GM23338 (cell line): ENCODE measurements around the gene CYSRT1. TPM values are rescaled to one million over a fixed set of nuclear protein-coding genes. Genes with fewer than 3 reads are reported as not detected.

Experiments
- ATAC-seq: fragments of 200-7000 bp; cut with Tn5 transposase; 3 replicates; pipeline ENCODE4 v1.9.1; 2020
- DNase-seq: peaks from one replicate; pipeline ENCODE4 v3.0.0-alpha.2; 2015; ENCODE audit warnings: low spot score
- H2AFZ ChIP-seq: fragments of 200-600 bp; sonication (generic); 2 replicates; pipeline ENCODE4 v1.8.0; 2016; ENCODE audit warnings: antibody characterized with exemption, mild to moderate bottlenecking, moderate library complexity
- H3F3A ChIP-seq: fragments of 200-600 bp; sonication (generic); replicated peaks from 2 replicates; pipeline ENCODE4 v1.8.0; 2017; ENCODE audit warnings: antibody characterized with exemption, mixed run types, low read depth
- H3K27ac ChIP-seq: fragments of 200-600 bp; sonication (generic); 2 replicates; pipeline ENCODE4 v1.6.1; 2016; ENCODE audit warnings: low read depth
- H3K27me3 ChIP-seq: fragments of 200-600 bp; sonication (generic); 2 replicates; pipeline ENCODE4 v1.8.0; 2016; ENCODE audit warnings: mild to moderate bottlenecking, mixed run types, moderate library complexity; ENCODE audit not compliant: insufficient read depth
- H3K36me3 ChIP-seq: fragments of 200-600 bp; sonication (generic); 2 replicates; pipeline ENCODE4 v1.8.0; 2016; ENCODE audit warnings: mild to moderate bottlenecking; ENCODE audit not compliant: insufficient read depth
- H3K4me1 ChIP-seq: fragments of 200-600 bp; sonication (generic); 2 replicates; pipeline ENCODE4 v1.8.0; 2016; ENCODE audit warnings: mild to moderate bottlenecking, moderate library complexity; ENCODE audit not compliant: insufficient read depth
- H3K4me2 ChIP-seq: fragments of 200-600 bp; sonication (generic); 2 replicates; pipeline ENCODE4 v1.7.1; 2017; ENCODE audit warnings: mixed run types
- H3K4me3 ChIP-seq: fragments of 200-600 bp; sonication (generic); 2 replicates; pipeline ENCODE4 v1.6.1; 2016; ENCODE audit warnings: mixed run types
- H3K79me2 ChIP-seq: fragments of 200-600 bp; sonication (generic); replicated peaks from 2 replicates; pipeline ENCODE4 v1.8.0; 2017; ENCODE audit warnings: mild to moderate bottlenecking; ENCODE audit not compliant: insufficient read depth
- H3K9me2 ChIP-seq: fragments of 200-600 bp; sonication (generic); 2 replicates; pipeline ENCODE4 v1.8.0; 2017; ENCODE audit not compliant: insufficient read depth
- H4K20me1 ChIP-seq: fragments of 200-600 bp; sonication (generic); replicated peaks from 2 replicates; pipeline ENCODE4 v1.8.0; 2017; ENCODE audit warnings: mild to moderate bottlenecking; ENCODE audit not compliant: insufficient read depth
- H3K27ac Mint-ChIP-seq: 2 replicates; pipeline ENCODE4 v1.8.0; 2020; ENCODE audit warnings: inconsistent platforms, mild to moderate bottlenecking, moderate library complexity, mixed read lengths
- H3K27me3 Mint-ChIP-seq: 3 replicates; pipeline ENCODE4 v1.8.0; 2022; ENCODE audit warnings: low read depth, mild to moderate bottlenecking, moderate library complexity, mixed read lengths, inconsistent platforms; ENCODE audit not compliant: insufficient read depth, poor library complexity
- H3K36me3 Mint-ChIP-seq: 3 replicates; pipeline ENCODE4 v1.8.0; 2021; ENCODE audit warnings: low read depth, mild to moderate bottlenecking, inconsistent platforms, moderate library complexity, mixed read lengths
- H3K4me1 Mint-ChIP-seq: 3 replicates; pipeline ENCODE4 v1.8.0; 2020; ENCODE audit warnings: mild to moderate bottlenecking, inconsistent platforms, mixed read lengths
- H3K4me3 Mint-ChIP-seq: 3 replicates; pipeline ENCODE4 v1.8.0; 2021; ENCODE audit warnings: moderate library complexity, mild to moderate bottlenecking, inconsistent platforms, mixed read lengths
- H3K9me3 Mint-ChIP-seq: 3 replicates; pipeline ENCODE4 v1.8.0; 2020; ENCODE audit warnings: moderate library complexity, mild to moderate bottlenecking, inconsistent platforms, mixed read lengths
- CREB1 ChIP-seq: fragments of 250-450 bp; sonication (Bioruptor Pico); IDR thresholded peaks from 2 replicates; pipeline ENCODE4 v1.5.0; 2020; ENCODE audit warnings: low read depth, mild to moderate bottlenecking, moderate library complexity
- EZH2 ChIP-seq: fragments of 200-600 bp; sonication (generic); IDR thresholded peaks from one replicate; pipeline ENCODE4 v1.8.0; 2017; ENCODE audit warnings: antibody characterized with exemption, mild to moderate bottlenecking, low read depth; ENCODE audit not compliant: unreplicated experiment
- EZH2phosphoT487 ChIP-seq: fragments of 200-600 bp; sonication (generic); IDR thresholded peaks from one replicate; pipeline ENCODE4 v1.8.1; 2018; ENCODE audit warnings: antibody characterized with exemption; ENCODE audit not compliant: unreplicated experiment
- JUNB ChIP-seq: IDR thresholded peaks from one replicate; pipeline ENCODE4 v1.6.1; 2016; ENCODE audit warnings: antibody characterized with exemption; ENCODE audit not compliant: unreplicated experiment
- NANOG ChIP-seq: IDR thresholded peaks from 2 replicates; pipeline ENCODE4 v1.6.1; 2016; ENCODE audit warnings: antibody characterized with exemption, borderline replicate concordance
- POLR2AphosphoS5 ChIP-seq: IDR thresholded peaks from 2 replicates; pipeline ENCODE4 v1.6.1; 2016; ENCODE audit warnings: antibody characterized with exemption, low read depth
- STAT1 ChIP-seq: IDR thresholded peaks from one replicate; pipeline ENCODE4 v1.6.1; 2016; ENCODE audit warnings: antibody characterized with exemption; ENCODE audit not compliant: unreplicated experiment
- ZNF114 ChIP-seq: fragments of 250-450 bp; sonication (Bioruptor Pico); IDR thresholded peaks from 2 replicates; pipeline ENCODE4 v1.5.0; 2020; ENCODE audit warnings: mild to moderate bottlenecking, moderate library complexity
- ZNF331 ChIP-seq: fragments of 250-450 bp; sonication (Bioruptor Pico); IDR thresholded peaks from 2 replicates; pipeline ENCODE4 v1.5.0; 2020; ENCODE audit warnings: low read depth, mild to moderate bottlenecking, moderate library complexity
- polyA plus RNA-seq: library from polyadenylated mRNA; unstranded; fragments of >200 nt; fragmentation: Nextera tagmentation; extraction: Ambion mirVana; gene quantifications from 2 replicates; pipeline ENCODE4 v1.2.1, GENCODE V29; 2016
- total RNA-seq: library from RNA; depleted of rRNA; stranded (reverse); fragments of >200 nt; shearing (Covaris generic); gene quantifications from 2 replicates; pipeline ENCODE4 v1.2.3, GENCODE V29; 2014
- TF ChIP-seq, protein P1 (sequence below): IDR thresholded peaks from 2 replicates; pipeline ENCODE4 v1.6.1; 2016; ENCODE audit warnings: antibody characterized with exemption
- TF ChIP-seq, protein P2 (sequence below), 2 experiments: fragments of 200-600 bp in 1 of 2; sonication (generic) in 1 of 2; conservative IDR thresholded peaks; 2 replicates each; pipeline versions ENCODE4 v1.5.1 to v1.6.1; 2016 to 2017; ENCODE audit warnings: antibody characterized with exemption in 2 of 2, low read depth in 2 of 2, mild to moderate bottlenecking in 2 of 2, moderate library complexity in 1 of 2
- TF ChIP-seq, protein P3 (sequence below): fragments of 250-450 bp; sonication (Bioruptor Pico); IDR thresholded peaks from 2 replicates; pipeline ENCODE4 v1.5.0; 2020; ENCODE audit warnings: mild to moderate bottlenecking, moderate library complexity
- TF ChIP-seq, protein P4 (sequence below): IDR thresholded peaks from one replicate; pipeline ENCODE4 v1.6.1; 2018; ENCODE audit warnings: antibody characterized with exemption; ENCODE audit not compliant: unreplicated experiment

Gene CYSRT1
- total and polyA plus RNA-seq, 2 experiments from 2014 or later = 2.0 to 3.2 TPM

DNA sequence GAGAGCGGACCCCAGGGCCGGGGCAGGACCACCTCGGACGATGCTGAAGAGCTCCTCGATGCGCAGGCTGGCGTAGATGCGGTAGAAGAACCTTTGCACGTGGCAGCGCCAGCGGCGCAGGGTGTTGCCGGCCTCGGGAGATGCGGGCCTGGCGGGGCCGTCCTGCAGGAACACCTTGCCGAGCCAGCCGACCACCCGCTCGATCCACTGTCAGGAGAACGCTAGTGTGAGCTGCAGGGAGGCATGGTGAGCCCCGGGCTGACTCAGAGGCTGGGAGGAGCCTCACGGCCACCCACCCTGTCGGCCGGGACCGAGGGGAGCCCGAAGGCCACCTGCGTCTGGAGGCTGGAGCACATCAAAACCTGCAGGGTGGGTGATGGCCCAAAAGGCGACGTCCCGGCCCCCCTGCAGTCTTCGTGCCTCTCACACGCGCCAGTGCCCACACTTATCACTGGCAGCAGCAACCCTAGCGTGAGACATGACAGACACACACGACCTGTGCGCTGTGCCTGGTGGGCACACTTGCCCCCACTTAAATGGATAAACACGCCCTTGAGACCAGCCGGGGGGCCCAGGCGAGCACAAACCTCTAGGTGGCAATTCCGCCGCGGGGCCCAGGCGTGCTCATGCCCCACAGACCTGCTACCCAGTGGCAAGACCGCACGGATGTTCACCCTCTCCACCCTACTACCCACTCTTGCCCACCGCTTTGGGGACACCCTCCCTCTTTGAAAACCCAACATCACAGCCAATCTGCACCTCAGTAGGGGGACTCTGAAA lies 39.9 kb upstream of the CYSRT1 start:
- no peaks in the 10 kb centered on the region for H3K9me2 ChIP-seq
- H3K36me3 ChIP-seq = no peaks in the 10 kb centered on the region
- H3K4me3 Mint-ChIP-seq = no peak overlapping the region

More for the DNA sequence above, 39.9 kb upstream of the CYSRT1 start:
- Histone ChIP-seq H3K27ac (no peak overlapping the region), H3F3A (0 out of 2 replicates have a peak, but pooled peaks cover 4% of the 10 kb centered on the region), H3K27me3 (no peaks in the 10 kb centered on the region), H3K4me3 (no peak overlapping the region), H3K4me2 (no peak overlapping the region), H3K4me1 (peaks cover 13% of the 10 kb centered on the region), H2AFZ (no peak overlapping the region), H3K79me2 (peaks cover 25% of the 10 kb centered on the region), H4K20me1 (0 out of 2 replicates have a peak, but pooled peaks cover 5% of the 10 kb centered on the region)
- ATAC-seq (no peak), DNase-seq (no peak)
- Mint-ChIP-seq H3K36me3 (peaks cover 21% of the 10 kb centered on the region), H3K27ac (no peak overlapping the region), H3K9me3 (no peaks in the 10 kb centered on the region), H3K4me1 (peaks cover 9% of the 10 kb centered on the region), H3K27me3 (peaks cover 11% of the 10 kb centered on the region)
- TF ChIP-seq ZNF114 (CRISPR knock-in tag) (no peak), EZH2 (no peak), NANOG (no peak), ZNF331 (CRISPR knock-in tag) (no peak), POLR2AphosphoS5 (no peak), CREB1 (CRISPR knock-in tag) (no peak), JUNB (no peak), EZH2phosphoT487 (no peak), STAT1 (no peak)
- TF ChIP-seq, protein P1, sequence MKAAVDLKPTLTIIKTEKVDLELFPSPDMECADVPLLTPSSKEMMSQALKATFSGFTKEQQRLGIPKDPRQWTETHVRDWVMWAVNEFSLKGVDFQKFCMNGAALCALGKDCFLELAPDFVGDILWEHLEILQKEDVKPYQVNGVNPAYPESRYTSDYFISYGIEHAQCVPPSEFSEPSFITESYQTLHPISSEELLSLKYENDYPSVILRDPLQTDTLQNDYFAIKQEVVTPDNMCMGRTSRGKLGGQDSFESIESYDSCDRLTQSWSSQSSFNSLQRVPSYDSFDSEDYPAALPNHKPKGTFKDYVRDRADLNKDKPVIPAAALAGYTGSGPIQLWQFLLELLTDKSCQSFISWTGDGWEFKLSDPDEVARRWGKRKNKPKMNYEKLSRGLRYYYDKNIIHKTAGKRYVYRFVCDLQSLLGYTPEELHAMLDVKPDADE = no peak
- TF ChIP-seq, protein P2, sequence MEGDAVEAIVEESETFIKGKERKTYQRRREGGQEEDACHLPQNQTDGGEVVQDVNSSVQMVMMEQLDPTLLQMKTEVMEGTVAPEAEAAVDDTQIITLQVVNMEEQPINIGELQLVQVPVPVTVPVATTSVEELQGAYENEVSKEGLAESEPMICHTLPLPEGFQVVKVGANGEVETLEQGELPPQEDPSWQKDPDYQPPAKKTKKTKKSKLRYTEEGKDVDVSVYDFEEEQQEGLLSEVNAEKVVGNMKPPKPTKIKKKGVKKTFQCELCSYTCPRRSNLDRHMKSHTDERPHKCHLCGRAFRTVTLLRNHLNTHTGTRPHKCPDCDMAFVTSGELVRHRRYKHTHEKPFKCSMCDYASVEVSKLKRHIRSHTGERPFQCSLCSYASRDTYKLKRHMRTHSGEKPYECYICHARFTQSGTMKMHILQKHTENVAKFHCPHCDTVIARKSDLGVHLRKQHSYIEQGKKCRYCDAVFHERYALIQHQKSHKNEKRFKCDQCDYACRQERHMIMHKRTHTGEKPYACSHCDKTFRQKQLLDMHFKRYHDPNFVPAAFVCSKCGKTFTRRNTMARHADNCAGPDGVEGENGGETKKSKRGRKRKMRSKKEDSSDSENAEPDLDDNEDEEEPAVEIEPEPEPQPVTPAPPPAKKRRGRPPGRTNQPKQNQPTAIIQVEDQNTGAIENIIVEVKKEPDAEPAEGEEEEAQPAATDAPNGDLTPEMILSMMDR (conservative IDR thresholded peaks at IDR 0.05; ENCODE audit: low read depth in 2 of 2) = no peak
- TF ChIP-seq, protein P3, sequence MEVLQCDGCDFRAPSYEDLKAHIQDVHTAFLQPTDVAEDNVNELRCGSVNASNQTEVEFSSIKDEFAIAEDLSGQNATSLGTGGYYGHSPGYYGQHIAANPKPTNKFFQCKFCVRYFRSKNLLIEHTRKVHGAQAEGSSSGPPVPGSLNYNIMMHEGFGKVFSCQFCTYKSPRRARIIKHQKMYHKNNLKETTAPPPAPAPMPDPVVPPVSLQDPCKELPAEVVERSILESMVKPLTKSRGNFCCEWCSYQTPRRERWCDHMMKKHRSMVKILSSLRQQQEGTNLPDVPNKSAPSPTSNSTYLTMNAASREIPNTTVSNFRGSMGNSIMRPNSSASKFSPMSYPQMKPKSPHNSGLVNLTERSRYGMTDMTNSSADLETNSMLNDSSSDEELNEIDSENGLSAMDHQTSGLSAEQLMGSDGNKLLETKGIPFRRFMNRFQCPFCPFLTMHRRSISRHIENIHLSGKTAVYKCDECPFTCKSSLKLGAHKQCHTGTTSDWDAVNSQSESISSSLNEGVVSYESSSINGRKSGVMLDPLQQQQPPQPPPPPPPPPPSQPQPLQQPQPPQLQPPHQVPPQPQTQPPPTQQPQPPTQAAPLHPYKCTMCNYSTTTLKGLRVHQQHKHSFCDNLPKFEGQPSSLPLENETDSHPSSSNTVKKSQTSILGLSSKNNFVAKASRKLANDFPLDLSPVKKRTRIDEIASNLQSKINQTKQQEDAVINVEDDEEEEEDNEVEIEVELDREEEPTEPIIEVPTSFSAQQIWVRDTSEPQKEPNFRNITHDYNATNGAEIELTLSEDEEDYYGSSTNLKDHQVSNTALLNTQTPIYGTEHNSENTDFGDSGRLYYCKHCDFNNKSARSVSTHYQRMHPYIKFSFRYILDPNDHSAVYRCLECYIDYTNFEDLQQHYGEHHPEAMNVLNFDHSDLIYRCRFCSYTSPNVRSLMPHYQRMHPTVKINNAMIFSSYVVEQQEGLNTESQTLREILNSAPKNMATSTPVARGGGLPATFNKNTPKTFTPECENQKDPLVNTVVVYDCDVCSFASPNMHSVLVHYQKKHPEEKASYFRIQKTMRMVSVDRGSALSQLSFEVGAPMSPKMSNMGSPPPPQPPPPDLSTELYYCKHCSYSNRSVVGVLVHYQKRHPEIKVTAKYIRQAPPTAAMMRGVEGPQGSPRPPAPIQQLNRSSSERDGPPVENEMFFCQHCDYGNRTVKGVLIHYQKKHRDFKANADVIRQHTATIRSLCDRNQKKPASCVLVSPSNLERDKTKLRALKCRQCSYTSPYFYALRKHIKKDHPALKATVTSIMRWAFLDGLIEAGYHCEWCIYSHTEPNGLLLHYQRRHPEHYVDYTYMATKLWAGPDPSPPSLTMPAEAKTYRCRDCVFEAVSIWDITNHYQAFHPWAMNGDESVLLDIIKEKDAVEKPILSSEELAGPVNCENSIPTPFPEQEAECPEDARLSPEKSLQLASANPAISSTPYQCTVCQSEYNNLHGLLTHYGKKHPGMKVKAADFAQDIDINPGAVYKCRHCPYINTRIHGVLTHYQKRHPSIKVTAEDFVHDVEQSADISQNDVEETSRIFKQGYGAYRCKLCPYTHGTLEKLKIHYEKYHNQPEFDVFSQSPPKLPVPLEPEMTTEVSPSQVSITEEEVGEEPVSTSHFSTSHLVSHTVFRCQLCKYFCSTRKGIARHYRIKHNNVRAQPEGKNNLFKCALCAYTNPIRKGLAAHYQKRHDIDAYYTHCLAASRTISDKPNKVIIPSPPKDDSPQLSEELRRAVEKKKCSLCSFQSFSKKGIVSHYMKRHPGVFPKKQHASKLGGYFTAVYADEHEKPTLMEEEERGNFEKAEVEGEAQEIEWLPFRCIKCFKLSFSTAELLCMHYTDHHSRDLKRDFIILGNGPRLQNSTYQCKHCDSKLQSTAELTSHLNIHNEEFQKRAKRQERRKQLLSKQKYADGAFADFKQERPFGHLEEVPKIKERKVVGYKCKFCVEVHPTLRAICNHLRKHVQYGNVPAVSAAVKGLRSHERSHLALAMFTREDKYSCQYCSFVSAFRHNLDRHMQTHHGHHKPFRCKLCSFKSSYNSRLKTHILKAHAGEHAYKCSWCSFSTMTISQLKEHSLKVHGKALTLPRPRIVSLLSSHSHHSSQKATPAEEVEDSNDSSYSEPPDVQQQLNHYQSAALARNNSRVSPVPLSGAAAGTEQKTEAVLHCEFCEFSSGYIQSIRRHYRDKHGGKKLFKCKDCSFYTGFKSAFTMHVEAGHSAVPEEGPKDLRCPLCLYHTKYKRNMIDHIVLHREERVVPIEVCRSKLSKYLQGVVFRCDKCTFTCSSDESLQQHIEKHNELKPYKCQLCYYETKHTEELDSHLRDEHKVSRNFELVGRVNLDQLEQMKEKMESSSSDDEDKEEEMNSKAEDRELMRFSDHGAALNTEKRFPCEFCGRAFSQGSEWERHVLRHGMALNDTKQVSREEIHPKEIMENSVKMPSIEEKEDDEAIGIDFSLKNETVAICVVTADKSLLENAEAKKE (CRISPR knock-in tag) = no peak
- TF ChIP-seq, protein P4, sequence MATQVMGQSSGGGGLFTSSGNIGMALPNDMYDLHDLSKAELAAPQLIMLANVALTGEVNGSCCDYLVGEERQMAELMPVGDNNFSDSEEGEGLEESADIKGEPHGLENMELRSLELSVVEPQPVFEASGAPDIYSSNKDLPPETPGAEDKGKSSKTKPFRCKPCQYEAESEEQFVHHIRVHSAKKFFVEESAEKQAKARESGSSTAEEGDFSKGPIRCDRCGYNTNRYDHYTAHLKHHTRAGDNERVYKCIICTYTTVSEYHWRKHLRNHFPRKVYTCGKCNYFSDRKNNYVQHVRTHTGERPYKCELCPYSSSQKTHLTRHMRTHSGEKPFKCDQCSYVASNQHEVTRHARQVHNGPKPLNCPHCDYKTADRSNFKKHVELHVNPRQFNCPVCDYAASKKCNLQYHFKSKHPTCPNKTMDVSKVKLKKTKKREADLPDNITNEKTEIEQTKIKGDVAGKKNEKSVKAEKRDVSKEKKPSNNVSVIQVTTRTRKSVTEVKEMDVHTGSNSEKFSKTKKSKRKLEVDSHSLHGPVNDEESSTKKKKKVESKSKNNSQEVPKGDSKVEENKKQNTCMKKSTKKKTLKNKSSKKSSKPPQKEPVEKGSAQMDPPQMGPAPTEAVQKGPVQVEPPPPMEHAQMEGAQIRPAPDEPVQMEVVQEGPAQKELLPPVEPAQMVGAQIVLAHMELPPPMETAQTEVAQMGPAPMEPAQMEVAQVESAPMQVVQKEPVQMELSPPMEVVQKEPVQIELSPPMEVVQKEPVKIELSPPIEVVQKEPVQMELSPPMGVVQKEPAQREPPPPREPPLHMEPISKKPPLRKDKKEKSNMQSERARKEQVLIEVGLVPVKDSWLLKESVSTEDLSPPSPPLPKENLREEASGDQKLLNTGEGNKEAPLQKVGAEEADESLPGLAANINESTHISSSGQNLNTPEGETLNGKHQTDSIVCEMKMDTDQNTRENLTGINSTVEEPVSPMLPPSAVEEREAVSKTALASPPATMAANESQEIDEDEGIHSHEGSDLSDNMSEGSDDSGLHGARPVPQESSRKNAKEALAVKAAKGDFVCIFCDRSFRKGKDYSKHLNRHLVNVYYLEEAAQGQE = no peak
